ENCODE results near the gene HIVEP3.

- no peak for TF ChIP-seq CTCF (IDR thresholded peaks at IDR 0.05)
- TF ChIP-seq POLR2A (IDR thresholded peaks at IDR 0.05) = no peak
Measured at GRCh38 chr1:41705798-41706197, 212.9 kb downstream of the HIVEP3 start.
